Heart left ventricle (tissue), 13 donors: ENCODE data around the gene SPC24.

Source experiments
- CTCF ChIP-seq, 12 donors: fragments of 200-600 bp; sonication (generic) in 4 of 12; IDR thresholded peaks; one replicate each; pipeline versions ENCODE4 v1.5.0 to v1.8.0; 2018 to 2022; ENCODE audit warnings: antibody characterized with exemption in 12 of 12, mild to moderate bottlenecking in 5 of 12
- POLR2A ChIP-seq, 2 donors: fragments of 450-650 bp; IDR thresholded peaks; one replicate each; pipeline ENCODE4 v1.6.1; 2017; ENCODE audit warnings: antibody characterized with exemption in 2 of 2, mild to moderate bottlenecking in 2 of 2, moderate library complexity in 2 of 2
- donor health status: ischemic (EF 13 %, LVEDD 7.1; RV severe dilation, severe dysfunction).
- donor health status: DM: no; HTN: yes; CAD: no.
- donor health status: DM: no; HTN: no; CAD: no.
- donor health status: ischemic (EF 25% LVEDD 6.9; RV normal size, moderate dysfunction).
- donor health status: ischemic (EF 25% LVEDD 5.7; RV mildly dilated, moderate dysfunction).
- donor health status: ischemic (EF 35%, LVEDD 5.7; RV mildly dilated, moderate dysfunction).
- donor health status: nonischemic (EF 11% LVEDD 7.7; RV severe dilation, severe dysfunction).
- donor health status: DM: yes; HTN: yes; CAD: no.
- donor health status: PGD.
- donor health status: ischemic (EF 29% LVEDD 5.4; RV normal size, mild dysfunction).
- donor health status: nonischemic (EF 23%, LVEDD 6.1; RV moderate dilation, normal function).

- TF ChIP-seq CTCF (IDR thresholded peaks at IDR 0.05) = no peak
- no peak for TF ChIP-seq POLR2A (IDR thresholded peaks at IDR 0.05)
Observed at GRCh38 chr19:11196406-11197287, 41.1 kb upstream of the SPC24 start.
